GM13976 (cell line): ENCODE measurements around the gene MMEL1.

ENCODE experiments used
- DNase-seq: peaks from one replicate; pipeline ENCODE4 v3.0.0; 2012; ENCODE audit warnings: low spot score
- in situ Hi-C: fragments of 300-500 bp; cut with MboI; formaldehyde crosslinking; loops from one replicate; pipeline ENCODE4 v1.12.0; 2022; ENCODE audit warnings: low sequenced_read_pairs, mixed read lengths, inconsistent platforms; ENCODE audit not compliant: unreplicated experiment
- TF ChIP-seq, protein P1 (sequence below): IDR thresholded peaks from 2 replicates; pipeline ENCODE4 v1.5.1; 2012; ENCODE audit warnings: borderline replicate concordance, mild to moderate bottlenecking; ENCODE audit not compliant: insufficient read depth; ENCODE audit errors: extremely low read depth, missing control alignments, control extremely low read depth

Gene MMEL1

DNA sequence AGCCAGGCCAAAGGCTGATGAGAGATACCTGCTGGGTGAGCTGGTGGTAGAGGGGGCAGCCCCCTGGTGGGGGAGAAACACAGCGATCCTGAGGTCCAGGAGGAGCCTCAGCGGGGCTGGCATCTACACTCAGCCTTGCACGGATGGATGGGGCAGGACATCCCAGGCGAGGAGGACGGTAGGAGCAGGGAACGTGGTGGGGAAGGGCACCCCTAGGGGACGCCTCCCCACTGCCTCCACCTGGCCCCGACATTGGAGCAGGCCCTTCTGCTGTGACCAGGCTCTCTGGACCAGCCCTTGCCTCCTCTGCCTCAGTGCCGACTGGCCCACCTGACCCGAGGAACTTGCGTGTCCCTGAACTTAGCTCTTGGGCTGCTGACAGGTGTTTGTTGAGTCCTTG is 6.4 kb upstream of the MMEL1 start:
- in situ Hi-C loops: no loop called here
- TF ChIP-seq, protein P1, sequence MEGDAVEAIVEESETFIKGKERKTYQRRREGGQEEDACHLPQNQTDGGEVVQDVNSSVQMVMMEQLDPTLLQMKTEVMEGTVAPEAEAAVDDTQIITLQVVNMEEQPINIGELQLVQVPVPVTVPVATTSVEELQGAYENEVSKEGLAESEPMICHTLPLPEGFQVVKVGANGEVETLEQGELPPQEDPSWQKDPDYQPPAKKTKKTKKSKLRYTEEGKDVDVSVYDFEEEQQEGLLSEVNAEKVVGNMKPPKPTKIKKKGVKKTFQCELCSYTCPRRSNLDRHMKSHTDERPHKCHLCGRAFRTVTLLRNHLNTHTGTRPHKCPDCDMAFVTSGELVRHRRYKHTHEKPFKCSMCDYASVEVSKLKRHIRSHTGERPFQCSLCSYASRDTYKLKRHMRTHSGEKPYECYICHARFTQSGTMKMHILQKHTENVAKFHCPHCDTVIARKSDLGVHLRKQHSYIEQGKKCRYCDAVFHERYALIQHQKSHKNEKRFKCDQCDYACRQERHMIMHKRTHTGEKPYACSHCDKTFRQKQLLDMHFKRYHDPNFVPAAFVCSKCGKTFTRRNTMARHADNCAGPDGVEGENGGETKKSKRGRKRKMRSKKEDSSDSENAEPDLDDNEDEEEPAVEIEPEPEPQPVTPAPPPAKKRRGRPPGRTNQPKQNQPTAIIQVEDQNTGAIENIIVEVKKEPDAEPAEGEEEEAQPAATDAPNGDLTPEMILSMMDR: no peak
- DNase-seq: no peak

DNA sequence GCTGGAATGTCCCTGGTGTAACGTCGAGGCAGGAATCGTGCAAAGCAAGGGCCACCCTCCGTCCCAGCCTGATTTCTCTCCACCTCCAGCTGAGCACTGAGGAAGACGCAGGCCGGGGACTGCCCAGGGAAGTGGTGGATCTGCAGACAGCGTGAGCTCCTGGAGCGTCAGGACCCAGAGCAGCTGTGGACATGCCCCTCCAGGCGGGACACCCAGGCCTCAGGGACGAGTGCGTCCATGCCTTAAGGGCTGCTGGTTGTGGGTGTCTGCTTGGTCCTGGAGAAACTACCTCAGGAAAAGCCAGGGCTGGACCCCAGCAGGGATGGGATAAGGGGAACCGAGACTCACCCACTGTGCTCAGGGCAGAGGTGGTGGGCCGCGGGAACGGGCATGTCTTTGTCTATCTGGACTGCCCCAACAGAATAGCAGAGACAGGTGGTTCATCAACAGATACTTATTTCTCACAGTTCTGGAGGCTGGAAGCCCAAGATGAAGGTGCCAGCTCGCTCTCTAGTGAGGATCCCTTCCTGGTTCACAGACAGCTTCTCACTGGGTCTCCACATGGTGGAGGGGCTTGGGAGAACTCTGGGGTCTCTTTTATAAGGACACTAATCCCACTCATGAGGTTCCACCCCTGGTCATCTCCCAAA is 5.8 kb upstream of the MMEL1 start:
- TF ChIP-seq, protein P1: no peak
- in situ Hi-C loops: no loop called here
- DNase-seq: no peak

- in situ Hi-C loops: no loop called here
- TF ChIP-seq, protein P1: no peak
- peak; percentile 34 for DNase-seq
Measured at GRCh38 chr1:2637442-2638145, 4.8 kb upstream of the MMEL1 start.

DNA sequence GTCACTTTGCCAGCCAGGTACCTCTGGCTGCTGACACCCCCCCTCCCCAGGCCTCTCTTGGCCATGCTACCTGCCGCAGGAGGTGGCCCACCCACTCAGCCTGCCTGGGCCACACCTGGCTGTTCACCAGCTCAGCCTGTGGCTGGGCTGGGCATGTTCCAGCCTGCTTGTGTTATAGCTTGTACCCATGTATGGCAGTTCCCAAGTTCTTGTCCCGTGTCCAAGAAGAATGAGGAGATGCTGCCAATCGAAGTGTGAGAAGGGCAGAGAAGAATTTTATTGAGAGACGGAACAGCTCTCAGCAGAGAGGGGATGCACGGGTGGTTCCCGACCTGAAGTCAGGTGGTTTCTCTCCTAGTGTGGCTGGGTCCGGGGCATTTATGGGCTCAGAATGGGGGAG is 3.9 kb upstream of the MMEL1 start:
- in situ Hi-C loops: no loop called here
- TF ChIP-seq, protein P1: no peak
- DNase-seq: no peak

- in situ Hi-C loops: no loop called here
- TF ChIP-seq, protein P1: no peak
- DNase-seq: peak; percentile 36
Measured at GRCh38 chr1:2635361-2636010, 2.7 kb upstream of the MMEL1 start.

DNA sequence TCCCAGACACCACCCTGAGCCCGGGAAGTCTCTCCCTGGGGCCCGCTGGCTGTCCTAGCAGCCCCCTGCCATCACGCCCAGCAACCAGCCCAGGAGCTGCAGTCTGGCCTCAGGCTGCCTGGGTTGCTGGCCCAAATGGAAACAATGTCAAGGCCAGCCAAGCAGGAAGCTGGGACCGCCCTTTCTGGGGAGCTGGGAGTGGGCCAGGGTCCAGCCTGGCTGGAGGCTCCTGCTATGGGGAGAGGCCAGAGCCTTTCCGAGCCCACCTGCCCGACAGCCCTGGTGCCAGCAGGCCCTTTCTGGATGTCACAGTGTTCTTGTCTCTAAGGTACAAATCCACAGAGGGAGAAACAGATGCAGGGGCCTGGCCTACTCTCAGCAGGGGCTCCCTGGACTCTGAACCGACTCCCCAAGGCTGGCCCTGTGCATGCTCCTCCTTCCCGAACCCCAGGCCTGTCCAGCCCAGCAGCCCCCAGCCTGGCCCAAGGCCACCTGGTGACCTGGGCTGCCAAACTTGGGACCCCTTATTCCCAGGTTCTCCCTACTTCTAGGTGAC is 1.2 kb upstream of the MMEL1 start:
- DNase-seq: peak; percentile 32
- in situ Hi-C loops: no loop called here
- TF ChIP-seq, protein P1: no peak
